ENCODE measurements around the gene TTF2. TPM values are rescaled to one million over a fixed set of nuclear protein-coding genes. Genes with fewer than 3 reads are reported as not detected.

TTF2 gene
- polyA plus RNA-seq, 1 donor (not counting 4 experiments of a cell fraction or from before 2014, with no cell fraction given), result 23.0 TPM

DNA sequence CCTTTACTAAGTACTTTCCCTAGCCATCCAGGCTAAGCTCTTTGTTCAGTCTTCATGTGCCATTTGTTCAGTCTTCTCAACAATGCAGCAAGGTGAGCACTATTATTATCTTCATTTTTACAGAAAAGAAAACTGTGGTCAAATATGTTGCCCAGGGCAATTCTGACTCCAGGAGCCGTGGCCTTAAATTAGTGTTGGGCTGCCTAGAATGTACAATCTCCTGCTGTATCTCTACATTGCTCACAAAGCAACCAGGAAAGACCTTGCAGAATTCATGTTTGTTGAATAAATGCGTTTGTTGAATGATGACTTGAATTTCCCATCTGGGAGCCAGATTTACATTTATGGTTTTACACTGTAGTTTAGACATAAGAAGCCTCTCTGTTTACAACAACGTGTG, 44.4 kb upstream of the TTF2 start:
- H3K4me3 ChIP-seq (ENCODE audit: control insufficient read depth in 2 of 3, extremely low read depth in 1 of 3, insufficient read depth in 2 of 3, low read depth in 1 of 3, low read length in 3 of 3), result no peak overlapping the region
- FAIRE-seq (no peak), DNase-seq (ENCODE audit: low read depth, low spot score) (no peak)
- peaks cover 0 to 5% of the 10 kb centered on the region in 2 experiments for H3K36me3 ChIP-seq (ENCODE audit: control insufficient read depth in 2 of 2, extremely low read depth in 1 of 2, insufficient read depth in 2 of 2, low read length in 2 of 2)
- peaks cover 2% of the 10 kb centered on the region for H3K9me1 ChIP-seq (ENCODE audit: control insufficient read depth, extremely low read depth, insufficient read depth, low read length)
- no peak overlapping the region for H3K27ac ChIP-seq (ENCODE audit: control insufficient read depth, insufficient read depth, low read length)
- H3K79me2 ChIP-seq (ENCODE audit: control insufficient read depth, insufficient read depth, low read length), result no peaks in the 10 kb centered on the region
- H3K4me1 ChIP-seq (ENCODE audit: control insufficient read depth, extremely low read depth, insufficient read depth, low read length), result no peaks in the 10 kb centered on the region
- no peaks in the 10 kb centered on the region for H3K9me3 ChIP-seq (ENCODE audit: control insufficient read depth, low read depth, low read length)
- no peaks in the 10 kb centered on the region for H4K20me1 ChIP-seq (ENCODE audit: control insufficient read depth, extremely low read depth, insufficient read depth, low read length)
- TF ChIP-seq, protein P1, sequence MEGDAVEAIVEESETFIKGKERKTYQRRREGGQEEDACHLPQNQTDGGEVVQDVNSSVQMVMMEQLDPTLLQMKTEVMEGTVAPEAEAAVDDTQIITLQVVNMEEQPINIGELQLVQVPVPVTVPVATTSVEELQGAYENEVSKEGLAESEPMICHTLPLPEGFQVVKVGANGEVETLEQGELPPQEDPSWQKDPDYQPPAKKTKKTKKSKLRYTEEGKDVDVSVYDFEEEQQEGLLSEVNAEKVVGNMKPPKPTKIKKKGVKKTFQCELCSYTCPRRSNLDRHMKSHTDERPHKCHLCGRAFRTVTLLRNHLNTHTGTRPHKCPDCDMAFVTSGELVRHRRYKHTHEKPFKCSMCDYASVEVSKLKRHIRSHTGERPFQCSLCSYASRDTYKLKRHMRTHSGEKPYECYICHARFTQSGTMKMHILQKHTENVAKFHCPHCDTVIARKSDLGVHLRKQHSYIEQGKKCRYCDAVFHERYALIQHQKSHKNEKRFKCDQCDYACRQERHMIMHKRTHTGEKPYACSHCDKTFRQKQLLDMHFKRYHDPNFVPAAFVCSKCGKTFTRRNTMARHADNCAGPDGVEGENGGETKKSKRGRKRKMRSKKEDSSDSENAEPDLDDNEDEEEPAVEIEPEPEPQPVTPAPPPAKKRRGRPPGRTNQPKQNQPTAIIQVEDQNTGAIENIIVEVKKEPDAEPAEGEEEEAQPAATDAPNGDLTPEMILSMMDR (optimal IDR thresholded peaks at IDR 0.05 in 1 of 3, IDR thresholded peaks at IDR 0.05 in 1 of 3, conservative IDR thresholded peaks at IDR 0.05 in 1 of 3; ENCODE audit: extremely low read depth in 1 of 3, insufficient read depth in 2 of 3, low read length in 3 of 3), result no peak
- TF ChIP-seq EZH2 (IDR thresholded peaks at IDR 0.05; ENCODE audit: low read length), result no peak
- H3K4me2 ChIP-seq (ENCODE audit: control insufficient read depth, extremely low read depth, insufficient read depth, low read depth, low read length), result no peak overlapping the region
- no peak overlapping the region for H3K9ac ChIP-seq (ENCODE audit: control insufficient read depth, extremely low read depth, insufficient read depth, low read length)
- no peaks in the 10 kb centered on the region for H3K27me3 ChIP-seq (ENCODE audit: control insufficient read depth, extremely low read depth, insufficient read depth, low read length)
- dilution Hi-C loops (cut with MboI; ENCODE audit: extremely low pct_ligation_motif_present, low sequenced_read_pairs), result no loop called here
- H2AFZ ChIP-seq (ENCODE audit: control insufficient read depth, low read length), result no peak overlapping the region

DNA sequence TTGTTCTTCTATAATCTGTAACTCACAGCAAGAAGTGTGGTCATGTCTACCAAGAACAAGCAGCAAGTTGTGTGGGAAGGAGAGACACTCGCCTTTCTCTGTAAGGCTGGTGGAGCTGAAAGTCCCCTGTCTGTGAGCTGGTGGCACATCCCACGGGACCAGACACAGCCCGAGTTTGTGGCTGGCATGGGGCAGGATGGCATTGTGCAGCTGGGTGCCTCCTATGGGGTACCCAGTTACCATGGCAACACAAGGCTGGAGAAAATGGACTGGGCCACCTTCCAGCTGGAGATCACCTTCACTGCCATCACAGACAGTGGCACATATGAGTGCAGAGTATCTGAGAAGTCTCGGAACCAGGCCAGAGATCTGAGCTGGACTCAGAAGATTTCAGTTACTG, 43.1 kb upstream of the TTF2 start:
- Histone ChIP-seq H3K4me1 (ENCODE audit: control insufficient read depth, extremely low read depth, insufficient read depth, low read length) (no peaks in the 10 kb centered on the region), H3K4me3 (ENCODE audit: control insufficient read depth in 2 of 3, extremely low read depth in 1 of 3, insufficient read depth in 2 of 3, low read depth in 1 of 3, low read length in 3 of 3) (no peak overlapping the region), H3K79me2 (ENCODE audit: control insufficient read depth, insufficient read depth, low read length) (no peaks in the 10 kb centered on the region), H3K4me2 (ENCODE audit: control insufficient read depth, extremely low read depth, insufficient read depth, low read depth, low read length) (no peak overlapping the region), H2AFZ (ENCODE audit: control insufficient read depth, low read length) (no peak overlapping the region), H3K9me1 (ENCODE audit: control insufficient read depth, extremely low read depth, insufficient read depth, low read length) (peaks cover 2% of the 10 kb centered on the region), H3K27ac (ENCODE audit: control insufficient read depth, insufficient read depth, low read length) (no peak overlapping the region), H3K9me3 (ENCODE audit: control insufficient read depth, low read depth, low read length) (no peaks in the 10 kb centered on the region), H3K27me3 (ENCODE audit: control insufficient read depth, extremely low read depth, insufficient read depth, low read length) (no peaks in the 10 kb centered on the region), H3K9ac (ENCODE audit: control insufficient read depth, extremely low read depth, insufficient read depth, low read length) (no peak overlapping the region), H3K36me3 (ENCODE audit: control insufficient read depth in 2 of 2, extremely low read depth in 1 of 2, insufficient read depth in 2 of 2, low read length in 2 of 2) (peaks cover 0 to 5% of the 10 kb centered on the region in 2 experiments), H4K20me1 (ENCODE audit: control insufficient read depth, extremely low read depth, insufficient read depth, low read length) (no peaks in the 10 kb centered on the region)
- DNase-seq (ENCODE audit: low read depth, low spot score) (no peak), FAIRE-seq (no peak)
- dilution Hi-C loops (cut with MboI; ENCODE audit: extremely low pct_ligation_motif_present, low sequenced_read_pairs), result no loop called here
- TF ChIP-seq, protein P1 (optimal IDR thresholded peaks at IDR 0.05 in 1 of 3, IDR thresholded peaks at IDR 0.05 in 1 of 3, conservative IDR thresholded peaks at IDR 0.05 in 1 of 3; ENCODE audit: extremely low read depth in 1 of 3, insufficient read depth in 2 of 3, low read length in 3 of 3), result no peak
- no peak for TF ChIP-seq EZH2 (IDR thresholded peaks at IDR 0.05; ENCODE audit: low read length)

Measured in keratinocyte (primary cell).